Globus pallidus (tissue), 1 donor: ENCODE results near the gene SLC38A2.
"Not testable (repeated sequence)": the region's sequence is repeated elsewhere in the genome, so short reads cannot be mapped to it uniquely, and the experiment has no call there.

Experiments
- DNase-seq: peaks from one replicate; pipeline ENCODE4 v3.0.0-alpha.2; 2015; ENCODE audit warnings: low spot score

SLC38A2 gene

GRCh38 chr12:46372544-46373300 is at the start of gene SLC38A2:
SLC38A2 (minus strand) TSS chr12:46372773; CDS start chr12:46371293, 1,480 bp downstream.
- DNase-seq: peak; percentile 96

DNA sequence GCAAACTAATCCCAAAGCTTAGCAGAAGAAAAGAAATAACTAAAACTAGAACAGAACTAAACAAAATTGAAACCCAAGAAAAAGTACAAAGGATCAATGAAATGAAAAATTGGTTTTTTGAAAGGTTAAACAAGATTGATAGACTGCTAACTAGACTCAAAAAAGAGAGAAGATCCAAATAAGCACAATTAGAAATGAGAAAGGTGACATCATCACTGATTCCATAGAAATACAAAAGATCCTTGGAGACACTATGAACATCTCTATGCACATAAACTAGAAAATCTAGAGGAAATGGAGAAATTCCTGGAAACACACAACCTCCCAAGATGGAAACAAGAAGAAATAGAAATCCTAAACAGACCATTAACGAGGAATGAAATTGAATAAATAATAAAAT is 47.1 kb upstream of the SLC38A2 start:
- no peak for DNase-seq

DNA sequence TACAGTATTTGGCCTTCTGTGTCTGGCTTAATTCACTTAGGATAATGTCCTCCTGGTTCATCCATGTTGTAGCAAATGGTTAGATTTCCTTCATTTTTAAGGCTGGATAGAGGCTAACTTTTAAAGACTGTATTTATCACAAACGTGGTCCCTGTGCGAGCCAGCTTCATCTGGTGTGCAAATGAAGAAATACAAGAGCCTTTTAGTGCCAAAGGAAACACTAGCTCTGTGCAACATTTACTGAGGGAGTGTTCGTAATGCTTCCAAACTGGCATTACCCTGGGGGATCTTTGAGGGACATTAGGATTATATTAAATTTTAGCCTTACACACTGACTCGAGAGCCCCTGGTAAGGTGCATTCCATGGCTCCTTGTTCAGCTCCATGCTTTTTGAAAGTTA is 43.0 kb upstream of the SLC38A2 start:
- DNase-seq: no peak

- DNase-seq: no peak
Measured at GRCh38 chr12:46414591-46415268, 42.2 kb upstream of the SLC38A2 start.

- no peak for DNase-seq
Measured at GRCh38 chr12:46413368-46413767, 40.8 kb upstream of the SLC38A2 start.

DNA sequence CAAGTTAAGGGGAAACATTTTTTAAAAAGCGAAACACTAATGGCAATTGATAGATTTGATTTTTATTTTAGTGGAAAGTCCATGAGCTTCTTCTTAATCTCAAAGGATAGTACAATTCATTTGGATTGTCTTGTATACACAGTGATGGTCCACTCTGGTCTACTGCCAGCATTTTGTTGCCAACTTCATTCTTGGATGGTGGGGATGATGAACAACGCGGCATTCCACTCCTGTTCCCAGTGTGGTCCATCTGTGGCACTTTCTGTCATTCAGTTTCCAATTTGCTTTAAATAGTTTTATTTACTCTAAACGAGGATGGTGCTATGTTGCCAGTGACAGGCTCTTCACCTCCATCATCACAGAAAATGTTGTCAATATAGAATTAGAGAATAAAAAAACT is 40.3 kb upstream of the SLC38A2 start:
- DNase-seq: no peak

GRCh38 chr12:46410495-46410894 is 37.9 kb upstream of the SLC38A2 start:
- DNase-seq: no peak

DNA sequence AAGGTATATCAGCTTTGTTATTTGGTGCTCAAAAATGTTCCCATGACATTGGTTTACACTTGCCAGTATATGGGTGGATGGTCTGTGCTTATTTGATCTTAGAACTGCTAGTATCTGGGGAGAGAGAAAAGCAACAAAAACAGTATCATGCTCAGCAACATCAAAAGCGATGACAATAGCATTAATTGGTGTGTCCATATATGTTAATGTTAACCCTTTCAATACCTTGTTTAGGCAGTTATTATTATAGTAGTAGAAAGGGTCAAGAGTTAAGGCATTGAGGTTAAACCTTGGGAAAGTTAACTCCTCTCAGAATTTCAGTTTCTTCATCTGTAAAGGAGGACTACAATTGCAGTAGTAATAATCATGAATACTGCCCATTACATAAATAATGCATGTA is 37.4 kb upstream of the SLC38A2 start:
- no peak for DNase-seq

DNA sequence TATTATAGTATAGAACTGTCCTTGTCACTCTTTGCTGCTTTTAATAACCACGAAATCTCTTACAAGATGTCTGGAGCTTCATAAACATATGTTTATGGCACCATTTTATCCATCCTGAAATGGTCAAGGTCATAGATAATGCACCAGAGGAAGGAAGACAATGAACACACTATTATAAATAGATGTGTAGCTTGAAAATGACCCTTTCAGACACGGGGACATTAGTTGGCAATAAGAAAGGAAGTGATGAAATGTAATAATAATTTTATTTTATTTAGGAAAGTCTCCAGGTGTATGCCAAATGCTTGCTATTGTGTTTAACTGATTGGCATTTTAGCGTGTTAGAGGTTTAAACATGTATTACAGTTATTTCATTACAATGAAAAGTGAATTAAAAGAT is 36.8 kb upstream of the SLC38A2 start:
- no peak for DNase-seq

DNA sequence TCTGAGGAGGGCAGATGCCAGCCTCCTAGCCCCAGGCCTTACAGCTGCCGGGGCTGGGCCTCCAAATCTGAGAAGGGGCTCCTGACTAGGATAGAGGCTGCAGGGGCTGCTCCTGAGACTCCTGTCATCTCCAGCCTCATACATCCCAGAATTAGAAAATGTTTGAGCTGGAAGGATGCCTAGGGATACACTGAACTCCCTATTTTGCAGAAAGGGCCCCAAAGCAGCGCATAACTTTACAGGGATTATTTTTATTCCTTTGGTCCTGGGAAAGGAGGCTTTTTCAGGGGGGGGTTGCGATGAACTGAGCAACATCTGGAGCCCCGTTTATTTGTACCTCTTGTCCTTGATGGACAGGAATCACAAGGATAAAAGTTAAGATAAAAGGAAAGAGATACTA is 35.9 kb upstream of the SLC38A2 start:
- no peak for DNase-seq

DNA sequence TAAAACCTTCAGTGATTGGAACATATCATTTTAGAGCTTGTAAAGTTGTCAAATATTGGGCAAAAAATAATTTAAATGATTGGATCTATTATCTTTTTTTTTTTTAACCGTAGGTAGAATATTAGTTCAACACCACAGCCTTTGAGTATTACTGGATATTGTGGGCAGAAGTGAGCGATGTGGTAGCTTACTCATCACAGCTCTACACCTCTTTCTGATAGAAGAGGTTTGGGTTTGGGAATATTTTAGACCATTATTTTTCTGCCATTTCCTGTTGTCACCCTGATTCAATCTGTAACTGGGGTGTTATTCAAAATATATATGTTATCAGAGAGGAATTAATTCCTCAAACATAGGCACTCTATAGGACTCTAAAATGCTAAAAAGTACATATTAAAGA is 34.8 kb upstream of the SLC38A2 start:
- DNase-seq: no peak

- DNase-seq: no peak
Measured at GRCh38 chr12:46406352-46407027, 33.9 kb upstream of the SLC38A2 start.

DNA sequence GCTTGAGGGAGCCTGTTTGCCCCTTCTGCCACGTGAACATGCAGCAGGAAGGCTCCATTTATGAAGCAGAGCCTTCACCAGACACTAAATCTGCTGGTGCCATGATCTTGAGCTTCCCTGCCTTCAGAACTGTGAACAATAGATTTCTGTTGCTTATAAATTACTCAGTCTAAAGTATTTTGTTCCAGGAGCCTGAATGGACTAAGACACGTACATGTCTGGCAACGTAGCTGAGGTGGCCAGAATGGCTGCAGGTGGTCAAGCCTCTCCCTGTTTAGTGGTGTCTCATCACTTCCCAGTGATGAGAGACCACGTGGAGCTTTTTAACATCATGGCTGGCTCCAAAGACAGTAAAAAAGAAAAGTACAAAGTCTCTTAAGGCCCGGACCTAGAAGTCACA is 32.2 kb upstream of the SLC38A2 start:
- no peak for DNase-seq

- DNase-seq: no peak
Measured at GRCh38 chr12:46404225-46404631, 31.7 kb upstream of the SLC38A2 start.

- DNase-seq: no peak
Measured at GRCh38 chr12:46403719-46404070, 31.1 kb upstream of the SLC38A2 start.

DNA sequence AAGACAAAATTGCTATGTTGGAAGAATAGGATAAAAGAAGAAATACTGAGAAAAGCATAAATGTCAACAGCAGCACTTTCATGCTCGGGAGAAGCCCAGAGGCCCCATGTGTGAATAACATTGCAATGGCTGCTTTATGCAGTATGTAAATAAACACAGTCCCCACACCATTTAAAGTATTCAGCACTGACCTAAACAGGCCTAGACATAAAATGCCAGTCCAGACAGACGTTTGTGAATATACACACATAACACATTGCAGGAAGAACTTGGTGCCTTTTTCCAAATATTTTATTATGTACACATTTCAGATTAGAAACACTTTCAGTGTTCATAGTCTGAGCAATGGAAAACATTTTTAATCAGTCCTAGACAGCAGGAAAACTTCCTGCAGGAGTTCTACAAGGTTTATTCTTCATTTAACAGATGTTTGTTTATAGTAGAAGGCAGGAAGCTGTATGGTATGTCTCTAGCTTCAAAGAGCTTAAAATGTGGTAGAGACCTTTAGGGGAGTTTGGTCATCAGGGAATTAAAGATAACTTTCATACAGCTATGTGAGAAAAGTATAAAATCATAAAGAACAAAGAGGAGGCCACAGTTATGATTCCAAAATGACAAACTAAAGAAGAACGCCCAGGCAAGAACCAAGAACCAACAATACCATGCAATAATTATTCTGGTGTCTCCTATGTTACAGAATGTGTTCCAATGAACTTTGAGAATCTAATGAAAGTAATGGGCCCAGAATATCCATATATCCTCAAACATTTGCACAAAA is 30.6 kb upstream of the SLC38A2 start:
- no peak for DNase-seq

GRCh38 chr12:46402451-46402850 is 29.9 kb upstream of the SLC38A2 start:
- no peak for DNase-seq

DNA sequence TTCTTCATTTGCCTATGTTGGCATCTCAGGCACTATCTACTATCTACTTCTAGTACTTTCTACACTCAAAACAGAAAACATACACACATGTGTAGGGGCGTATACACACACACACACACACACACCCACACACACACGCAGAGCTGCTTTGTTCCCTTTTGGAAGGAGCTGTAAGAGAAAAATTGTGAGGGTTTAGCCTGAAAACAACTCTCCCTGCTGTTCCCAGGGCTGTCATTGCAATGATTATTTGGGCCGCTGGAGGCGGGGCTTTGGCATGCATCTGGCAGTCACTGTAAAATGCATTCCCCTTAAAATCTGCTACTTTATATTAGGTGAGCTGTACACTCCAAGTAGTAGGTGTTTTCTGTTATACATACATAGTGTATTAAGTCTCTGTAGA is 29.1 kb upstream of the SLC38A2 start:
- DNase-seq: no peak

DNA sequence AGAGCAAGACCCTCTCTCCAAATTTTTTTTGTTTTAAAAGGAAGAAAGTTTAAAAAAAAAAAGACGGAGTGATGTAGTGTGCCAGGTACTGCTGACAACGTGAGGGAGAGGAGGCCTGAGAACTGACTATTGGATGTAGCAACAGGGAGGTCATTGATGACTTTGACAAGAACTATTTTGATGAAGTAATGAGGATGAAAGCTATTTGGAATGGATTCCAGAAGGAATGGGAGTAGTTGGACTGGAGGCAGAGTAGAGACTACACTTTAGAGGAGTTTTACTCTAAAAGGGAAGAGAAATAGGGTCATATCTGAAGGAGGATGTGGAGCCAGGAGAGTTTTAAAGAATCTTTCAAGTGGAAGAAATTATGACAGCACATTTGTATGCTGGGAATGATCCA is 27.8 kb upstream of the SLC38A2 start:
- no peak for DNase-seq

- not testable (repeated sequence) for DNase-seq
Measured at GRCh38 chr12:46399461-46400248, 27.1 kb upstream of the SLC38A2 start.

DNA sequence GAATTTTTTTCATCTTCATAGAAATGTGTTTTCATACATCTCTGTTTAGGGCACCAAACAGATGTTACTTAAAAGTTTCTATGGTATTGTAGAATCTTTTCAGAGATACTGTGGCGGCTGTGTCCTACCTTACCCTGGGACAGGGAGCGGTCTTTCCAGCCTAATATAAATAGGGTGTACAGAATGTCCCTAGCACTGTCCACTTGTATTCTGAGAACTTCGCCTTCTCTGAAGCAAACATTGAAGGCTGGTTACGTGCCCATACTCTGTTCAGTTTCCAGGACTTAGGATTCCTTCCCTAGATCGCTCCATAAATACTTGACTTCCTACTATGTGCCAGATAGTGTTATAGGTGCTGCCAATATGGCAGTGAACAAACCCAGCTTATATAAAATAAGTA is 24.3 kb upstream of the SLC38A2 start:
- no peak for DNase-seq

- DNase-seq: no peak
Measured at GRCh38 chr12:46395388-46395787, 22.8 kb upstream of the SLC38A2 start.
